Hematopoietic multipotent progenitor cell treated with erythropoietin and hydrocortisone succinate and interleukin-3 and kit ligand, for 15 days (in vitro differentiated cells): ENCODE data around the gene NCK1.
A peak's percentile ranks its signal among the peaks of the same experiment; 100 is the strongest.
"Not testable (repeated sequence)": the region's sequence is repeated elsewhere in the genome, so short reads cannot be mapped to it uniquely, and the experiment has no call there.

Source experiments
- DNase-seq: peaks from one replicate; pipeline ENCODE4 v3.0.0-alpha.2; 2015; ENCODE audit warnings: low spot score

The NCK1 gene

DNA sequence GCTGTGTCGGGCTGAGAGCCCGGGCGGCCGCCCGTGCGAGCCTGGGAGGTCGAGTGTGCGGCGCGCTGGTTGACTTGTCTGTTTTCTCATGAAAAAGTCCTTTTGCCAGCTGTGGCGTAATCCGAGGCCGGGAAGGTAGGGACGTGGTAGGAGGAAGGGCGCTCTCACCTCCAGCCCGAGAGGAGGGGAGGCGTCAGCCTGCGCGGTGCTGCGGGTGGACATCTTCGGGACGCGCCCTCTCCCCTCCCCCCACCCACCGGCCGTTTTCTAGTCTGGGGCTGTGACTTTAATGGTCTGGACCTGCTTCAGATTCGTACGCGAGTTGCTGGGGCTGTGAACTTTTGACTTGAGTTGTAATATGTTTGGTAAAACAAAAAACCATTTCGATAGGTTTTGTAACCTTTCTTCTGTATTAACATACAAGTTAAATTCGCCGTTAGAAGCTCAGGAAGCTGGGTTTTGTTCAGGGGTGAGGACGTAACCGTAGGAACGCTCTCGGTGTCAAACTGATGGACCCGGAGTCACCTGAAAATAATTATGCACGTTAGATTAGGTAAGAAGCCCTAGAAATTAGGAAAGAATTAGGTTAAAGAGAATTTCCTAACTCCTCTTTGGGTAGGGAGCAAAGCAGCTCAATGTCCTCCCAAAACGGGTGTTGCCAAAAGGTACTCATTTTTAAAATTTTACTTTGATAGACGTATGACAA lies 762 bp downstream of the NCK1 start:
- DNase-seq: peak; percentile 46

DNA sequence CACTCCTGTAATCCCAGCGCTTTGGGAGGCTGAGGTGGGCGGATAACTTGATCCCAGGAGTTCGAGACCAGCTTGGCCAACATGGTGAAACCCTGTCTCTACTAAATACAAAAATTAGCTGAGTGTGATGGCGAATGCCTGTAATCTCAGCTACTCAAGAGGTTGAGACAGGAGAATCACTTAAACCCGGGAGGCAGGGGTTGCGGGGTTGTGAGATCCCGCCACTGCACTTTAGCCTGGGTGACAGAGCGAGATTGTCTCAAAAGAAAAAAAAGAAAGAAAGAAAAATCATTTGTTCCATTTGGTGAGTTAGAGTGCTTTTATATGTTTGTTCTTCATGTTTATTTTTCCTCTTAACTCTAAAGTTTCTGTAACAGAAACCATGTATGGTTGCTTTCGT lies 7.3 kb downstream of the NCK1 start:
- DNase-seq: no peak

DNA sequence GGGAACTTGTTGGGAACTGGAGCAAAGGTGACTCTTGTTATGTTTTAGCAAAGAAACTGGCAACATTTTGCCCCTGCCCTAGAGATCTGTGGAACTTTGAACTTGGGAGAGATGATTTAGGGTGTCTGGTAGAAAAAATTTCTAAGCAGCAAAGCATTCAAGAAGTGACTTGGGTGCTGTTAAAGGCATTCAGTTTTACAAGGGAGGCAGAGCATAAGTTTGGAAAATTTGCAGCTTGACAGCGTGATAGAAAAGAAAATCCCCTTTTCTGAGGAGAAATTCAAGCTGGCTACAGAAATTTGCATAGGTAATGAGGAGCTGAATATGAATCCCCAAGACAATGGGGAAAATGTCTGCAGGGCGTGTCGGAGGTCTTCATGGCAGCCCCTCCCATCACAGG lies 10.2 kb downstream of the NCK1 start:
- DNase-seq: not testable (repeated sequence)

DNA sequence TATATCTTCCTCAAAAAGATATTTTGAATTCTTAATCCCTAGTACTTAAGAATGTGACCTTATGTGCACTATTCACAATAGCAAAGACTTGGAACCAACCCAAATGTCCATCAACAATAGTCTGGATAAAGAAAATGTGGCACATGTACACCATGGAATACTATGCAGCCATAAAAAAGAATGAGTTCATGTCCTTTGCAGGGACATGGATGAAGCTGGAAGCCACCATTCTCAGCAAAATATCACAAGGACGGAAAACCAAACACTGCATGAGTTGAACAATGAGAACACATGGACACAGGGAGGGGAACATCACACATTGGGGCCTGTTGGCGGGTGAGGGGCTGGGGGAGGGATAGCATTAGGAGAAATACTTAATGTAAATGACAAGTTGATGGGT lies 17.5 kb downstream of the NCK1 start:
- not testable (repeated sequence) for DNase-seq

DNA sequence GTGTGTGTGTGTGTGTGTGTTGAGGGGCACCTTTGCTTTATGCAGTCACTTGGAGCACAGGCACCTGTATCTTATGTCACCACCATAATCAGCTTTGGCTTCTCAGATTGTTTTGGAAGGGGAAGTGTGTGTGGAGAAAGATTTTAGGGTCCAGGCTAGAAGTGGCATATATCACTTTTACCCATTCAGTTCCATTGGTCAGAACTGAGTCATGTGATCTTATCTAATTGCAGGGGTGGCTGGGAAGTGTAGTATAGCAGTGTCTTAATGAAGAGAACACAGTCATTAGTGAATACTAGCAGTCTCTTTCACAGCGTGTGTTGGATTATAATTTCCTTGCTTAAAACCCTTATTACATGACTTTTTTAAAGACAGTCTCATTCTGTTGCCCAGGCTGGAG lies 20.6 kb downstream of the NCK1 start:
- DNase-seq: no peak

DNA sequence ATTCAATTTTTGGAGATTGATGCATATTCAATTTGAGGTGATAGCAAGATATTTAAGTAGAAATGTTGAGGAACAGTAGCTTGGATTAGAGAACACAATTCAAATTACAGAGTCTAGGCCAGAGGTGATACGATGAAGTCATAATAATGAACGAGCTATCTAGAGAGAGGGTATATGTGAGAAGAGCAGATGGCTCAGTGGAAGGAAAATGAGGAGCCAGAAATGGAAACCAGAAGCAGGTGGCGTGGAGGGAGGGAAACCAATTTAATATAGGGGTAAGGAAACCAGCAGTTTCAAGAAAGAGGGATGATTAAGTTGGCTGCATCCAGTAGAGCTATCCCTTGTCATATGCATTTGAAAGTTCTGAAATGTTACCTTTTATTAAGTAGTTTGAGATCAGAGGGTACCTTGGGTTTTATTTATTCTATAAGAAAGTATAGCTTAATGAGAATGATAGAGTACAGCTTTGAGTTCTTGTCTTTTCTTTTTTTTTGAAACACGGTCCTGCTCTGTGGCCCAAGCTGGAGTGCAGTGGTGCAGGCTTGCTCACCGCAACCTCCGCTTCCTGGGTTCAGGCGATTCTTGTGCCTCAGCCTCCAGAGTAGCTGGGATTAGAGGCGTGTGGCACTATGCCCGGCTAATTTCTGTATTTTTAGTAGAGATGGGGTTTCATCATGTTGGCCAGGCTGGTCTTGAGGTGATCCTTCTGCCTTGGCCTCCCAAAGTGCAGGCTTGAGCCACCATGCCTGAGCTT lies 22.1 kb downstream of the NCK1 start:
- DNase-seq: no peak

DNA sequence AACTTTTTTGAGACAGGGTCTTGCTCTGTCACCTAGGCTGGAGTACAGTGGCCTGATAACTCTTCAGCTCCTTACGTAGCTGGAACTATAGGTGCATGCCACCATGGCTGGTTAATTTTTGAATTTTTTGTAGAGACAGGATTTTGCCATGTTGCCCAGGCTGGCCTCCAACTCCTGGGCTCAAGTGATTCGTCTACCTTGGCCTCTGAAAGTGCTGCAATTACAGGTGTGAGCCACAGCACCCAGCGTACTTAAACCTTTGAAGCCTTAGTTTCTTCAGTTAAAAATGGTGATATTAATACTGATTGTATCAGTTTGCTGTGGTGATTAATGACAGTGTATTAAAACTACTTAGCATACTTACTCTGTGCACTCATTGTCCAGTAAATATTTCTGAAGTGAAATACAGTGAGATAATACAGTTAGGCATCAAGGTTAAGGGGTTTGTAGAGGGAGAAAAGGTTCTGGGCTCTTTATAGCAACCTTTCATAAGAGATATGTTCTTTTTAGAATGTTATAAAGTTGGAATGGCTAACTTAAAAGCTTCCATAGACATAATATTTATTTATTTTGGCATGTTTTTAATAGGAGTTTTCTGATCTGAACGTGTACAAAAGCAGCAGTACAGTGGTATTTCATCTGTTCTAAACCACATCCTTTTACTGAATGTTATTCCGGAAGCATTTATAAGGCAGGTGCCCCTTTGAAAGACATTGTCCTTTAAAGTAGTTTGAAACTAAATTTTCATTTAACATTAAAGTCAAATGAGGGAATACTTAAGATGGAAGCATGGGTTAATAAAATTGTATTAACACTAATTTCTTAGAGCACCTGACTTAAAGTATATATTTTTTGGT lies 23.6 kb downstream of the NCK1 start:
- DNase-seq: no peak

DNA sequence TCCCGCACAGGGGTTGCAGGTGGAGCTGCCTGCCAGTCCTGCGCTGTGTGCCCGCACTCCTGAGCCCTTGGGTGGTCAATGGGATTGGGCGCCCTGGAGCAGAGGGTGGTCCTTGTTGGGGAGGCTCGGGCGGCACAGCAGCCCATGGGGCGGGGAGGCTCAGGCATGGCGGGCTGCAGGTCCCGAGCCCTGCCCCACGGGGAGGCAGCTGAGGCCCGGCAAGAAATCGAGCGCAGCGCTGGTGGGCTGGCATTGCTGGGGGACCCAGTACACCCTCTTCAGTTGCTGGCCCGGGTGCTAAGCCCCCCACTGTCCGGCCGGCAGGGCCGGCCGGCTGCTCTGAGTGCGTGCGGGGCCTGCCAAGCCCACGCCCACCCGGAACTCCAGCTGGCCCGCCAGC lies 27.9 kb downstream of the NCK1 start:
- no peak for DNase-seq

DNA sequence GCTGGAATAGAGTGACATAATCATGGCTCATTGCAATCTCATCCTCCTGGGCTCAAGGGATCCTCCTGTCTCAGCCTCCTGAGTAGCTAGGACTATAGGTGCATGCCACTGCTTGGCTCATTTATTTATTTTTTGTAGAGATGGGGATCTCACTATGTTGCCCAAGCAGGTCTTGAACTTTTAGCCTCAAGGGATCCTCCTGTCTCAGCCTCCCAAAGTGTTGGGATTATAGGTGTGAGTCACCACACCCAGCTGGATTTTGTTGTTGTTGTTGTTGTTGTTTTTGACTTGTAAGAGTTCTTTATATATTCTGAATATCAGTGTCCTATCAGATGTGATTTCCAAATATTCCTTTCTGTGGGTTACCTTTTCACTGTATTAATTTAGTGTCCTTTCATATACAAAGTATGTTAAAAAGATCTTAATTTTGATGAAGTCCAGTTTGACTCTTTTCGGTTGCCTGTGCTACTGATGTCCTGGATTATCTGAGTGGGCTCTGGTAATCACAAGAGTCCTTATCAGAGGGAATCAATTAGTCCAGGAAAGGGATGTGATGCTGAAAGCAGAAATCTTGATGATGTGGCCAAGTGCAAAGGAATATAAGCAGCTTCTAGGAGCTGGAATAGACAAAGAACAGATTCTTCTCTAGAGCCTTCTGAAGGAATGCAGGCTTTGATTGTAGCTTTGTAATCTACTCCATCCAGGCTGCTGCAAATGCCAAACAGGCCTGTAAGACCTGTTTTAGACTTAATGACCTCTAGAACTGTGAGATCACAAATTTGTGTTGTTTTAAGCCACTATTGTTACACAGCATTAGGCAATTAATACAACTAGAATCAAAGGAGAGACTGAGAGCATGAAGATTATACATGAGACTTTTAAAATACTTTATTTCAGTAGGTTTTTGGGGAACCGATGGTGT lies 30.2 kb downstream of the NCK1 start:
- no peak for DNase-seq

DNA sequence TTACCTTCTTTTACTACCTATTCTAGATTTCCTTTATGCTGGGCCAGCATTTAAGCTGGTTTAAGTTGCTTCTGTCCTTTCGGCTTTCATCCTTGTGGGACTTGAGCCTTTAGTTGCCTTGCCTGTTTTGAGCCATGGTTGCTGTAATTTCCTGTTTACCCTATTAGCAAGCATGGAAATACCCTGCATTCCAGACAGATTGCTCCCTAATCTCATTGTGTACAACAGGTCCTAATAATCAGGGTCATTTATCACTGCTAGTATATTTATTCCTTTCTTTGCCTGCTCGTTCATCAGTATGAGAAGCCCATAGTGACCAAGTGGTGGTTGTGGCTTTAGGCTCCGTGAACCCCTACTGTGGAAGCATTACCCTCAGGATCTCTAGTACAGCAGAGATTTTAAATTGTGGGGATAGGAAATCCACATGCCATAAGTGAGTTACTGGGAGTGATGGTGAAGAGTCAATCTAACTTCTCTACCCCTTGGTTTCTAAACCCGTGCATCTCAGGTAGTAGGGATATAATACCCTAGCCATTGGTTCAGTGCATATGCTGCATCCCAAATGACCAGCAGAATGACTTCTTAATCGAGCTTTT lies 31.9 kb downstream of the NCK1 start:
- DNase-seq: no peak

DNA sequence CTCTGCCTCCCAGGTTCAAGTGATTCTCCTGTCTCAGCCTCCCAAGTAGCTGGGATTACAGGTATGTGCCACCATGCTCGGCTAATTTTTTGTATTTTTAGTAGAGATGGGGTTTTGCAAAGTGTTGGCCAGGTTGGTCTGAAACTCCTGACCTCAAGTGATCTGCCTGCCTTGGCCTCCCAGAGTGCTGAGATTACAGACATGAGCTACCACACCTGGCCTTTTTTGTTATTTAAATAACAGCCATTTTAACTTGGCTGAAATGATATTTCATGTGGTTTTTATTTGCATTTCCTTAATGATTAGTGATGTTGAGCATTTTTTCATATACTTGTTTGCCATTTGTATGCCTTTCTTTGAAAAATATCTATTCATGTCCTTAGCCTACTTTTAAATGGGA lies 35.2 kb downstream of the NCK1 start:
- not testable (repeated sequence) for DNase-seq

DNA sequence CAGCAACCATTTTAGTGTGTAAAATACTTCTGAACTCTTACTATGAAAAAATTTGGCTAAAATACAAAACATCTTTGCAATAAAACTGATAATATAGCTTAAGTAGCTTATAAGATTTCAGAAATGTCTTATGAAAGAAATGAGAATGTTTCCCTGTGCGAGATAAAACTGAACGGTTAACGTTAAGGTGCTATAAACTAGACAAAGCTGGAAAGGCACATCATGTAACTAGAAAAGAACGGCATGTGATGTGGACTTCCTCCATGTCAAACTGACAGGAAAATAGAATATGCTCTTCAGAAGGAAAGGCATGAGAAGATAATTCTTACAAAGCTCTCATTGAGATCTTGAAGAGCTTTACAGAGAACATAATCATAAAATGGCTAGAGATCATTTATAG lies 36.5 kb downstream of the NCK1 start:
- DNase-seq: no peak

DNA sequence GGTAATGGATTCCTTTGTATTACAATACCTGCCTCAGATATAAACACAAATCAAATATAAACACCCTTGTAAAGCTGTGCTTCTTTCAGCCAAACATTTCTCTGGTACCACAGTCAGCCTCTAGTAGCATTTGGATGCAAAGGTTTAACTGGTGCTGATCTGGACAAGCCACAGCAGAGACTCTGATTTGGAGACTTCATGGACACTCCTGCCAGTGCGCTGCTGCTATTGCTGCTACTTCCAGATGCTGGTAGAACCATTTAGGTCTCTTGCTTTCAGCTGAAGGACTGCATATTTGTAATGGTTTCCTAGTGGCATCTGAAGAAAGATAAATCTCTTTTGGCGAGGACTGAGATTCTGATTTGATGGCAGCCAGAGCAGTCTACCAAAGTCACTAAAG lies 36.9 kb downstream of the NCK1 start:
- no peak for DNase-seq

DNA sequence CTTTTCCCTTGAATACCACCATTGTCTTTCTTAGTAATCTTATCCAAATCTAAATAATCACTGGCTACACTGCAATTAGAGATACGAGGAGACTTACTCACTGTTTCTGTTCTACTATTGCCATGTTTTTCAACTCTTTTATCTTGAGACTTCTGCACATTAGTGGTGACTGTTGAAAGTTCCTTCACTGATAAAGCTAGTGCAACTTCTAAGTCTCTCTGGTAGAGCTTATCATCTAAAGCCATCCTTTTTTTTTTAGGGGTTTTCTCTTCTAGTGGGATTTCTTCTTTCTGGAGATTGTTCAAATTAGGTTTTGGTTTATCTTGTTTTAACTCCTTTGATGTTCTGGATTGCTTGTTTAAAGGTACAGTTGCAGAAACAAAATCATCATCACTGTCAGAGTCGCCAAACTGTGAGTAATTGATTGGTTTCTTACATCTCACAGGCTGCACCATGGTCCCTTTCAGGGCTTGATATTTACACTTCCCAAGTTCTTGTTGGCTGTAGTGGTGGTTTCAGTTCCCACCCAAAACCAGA lies 37.7 kb downstream of the NCK1 start:
- no peak for DNase-seq

DNA sequence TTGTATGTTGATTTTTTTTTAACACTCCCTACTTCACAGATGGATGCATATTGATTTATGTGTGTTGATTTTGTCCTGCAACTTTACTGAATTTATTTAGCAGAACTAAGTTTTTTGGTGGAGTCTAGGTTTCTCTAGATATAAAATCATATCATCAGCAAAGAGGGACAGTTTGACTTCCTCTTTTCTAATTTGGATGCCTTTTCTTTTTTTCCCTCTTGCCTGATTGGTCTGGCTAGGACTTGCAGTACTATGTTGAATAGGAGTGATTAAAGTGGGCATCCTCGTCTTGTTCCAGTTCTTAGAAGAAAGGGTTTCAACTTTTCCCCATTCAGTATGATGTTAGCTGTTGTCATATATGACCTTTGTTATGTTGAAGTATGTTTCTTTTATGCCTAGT lies 38.7 kb downstream of the NCK1 start:
- not testable (repeated sequence) for DNase-seq

DNA sequence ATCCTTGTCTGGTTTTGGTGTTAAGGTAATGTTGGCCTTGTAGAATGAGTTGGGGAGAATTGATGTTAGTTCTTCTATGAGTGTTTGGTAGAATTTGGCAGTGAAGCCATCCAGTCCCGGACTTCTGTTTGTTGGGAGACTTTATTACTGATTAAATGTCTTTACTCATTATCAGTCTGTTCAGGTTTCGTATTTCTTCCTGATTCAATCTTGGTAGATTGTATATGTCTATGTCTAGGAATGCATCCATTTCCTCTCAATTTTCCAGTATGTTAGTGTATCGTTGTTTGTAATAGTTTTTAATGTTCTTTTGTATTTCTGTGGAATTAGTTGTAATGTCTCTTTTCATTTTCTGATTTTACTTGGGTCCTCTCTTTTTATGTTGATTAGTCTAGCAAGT lies 39.4 kb downstream of the NCK1 start:
- no peak for DNase-seq

DNA sequence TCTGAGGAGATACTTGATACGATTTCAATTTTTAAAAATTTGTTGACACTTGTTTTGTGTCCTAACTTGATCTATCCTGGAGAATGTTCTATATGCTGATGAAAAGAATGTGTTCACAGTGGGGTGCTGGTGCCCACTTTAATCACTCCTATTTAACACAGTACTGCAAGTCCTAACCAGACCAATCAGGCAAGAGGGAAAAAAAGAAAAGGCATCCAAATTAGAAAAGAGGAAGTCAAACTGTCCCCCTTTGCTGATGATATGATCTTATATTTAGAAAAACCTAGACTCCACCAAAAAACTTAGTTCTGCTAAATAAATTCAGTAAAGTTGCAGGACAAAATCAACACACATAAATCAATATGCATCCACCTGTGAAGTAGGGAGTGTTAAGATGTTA lies 40.5 kb downstream of the NCK1 start:
- not testable (repeated sequence) for DNase-seq

DNA sequence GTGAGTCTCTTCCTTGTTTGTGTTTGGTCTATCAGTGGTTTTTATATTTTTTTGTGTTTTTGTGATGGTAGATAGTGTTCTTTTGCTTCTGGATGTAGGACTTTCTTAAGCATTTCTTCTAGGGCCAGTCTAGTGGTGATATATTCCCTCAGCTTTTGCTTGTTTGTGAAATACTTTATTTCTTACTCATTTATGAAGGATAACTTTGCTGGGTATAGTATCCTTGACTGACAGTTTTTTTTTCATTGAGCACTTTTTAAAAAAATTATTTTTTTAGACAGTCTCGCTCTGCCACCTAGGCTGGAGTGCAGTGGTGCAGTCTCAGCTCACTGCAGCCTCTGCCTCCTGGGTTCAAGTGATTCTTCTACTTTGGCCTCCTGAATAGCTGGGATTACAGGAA lies 41.9 kb downstream of the NCK1 start:
- no peak for DNase-seq

DNA sequence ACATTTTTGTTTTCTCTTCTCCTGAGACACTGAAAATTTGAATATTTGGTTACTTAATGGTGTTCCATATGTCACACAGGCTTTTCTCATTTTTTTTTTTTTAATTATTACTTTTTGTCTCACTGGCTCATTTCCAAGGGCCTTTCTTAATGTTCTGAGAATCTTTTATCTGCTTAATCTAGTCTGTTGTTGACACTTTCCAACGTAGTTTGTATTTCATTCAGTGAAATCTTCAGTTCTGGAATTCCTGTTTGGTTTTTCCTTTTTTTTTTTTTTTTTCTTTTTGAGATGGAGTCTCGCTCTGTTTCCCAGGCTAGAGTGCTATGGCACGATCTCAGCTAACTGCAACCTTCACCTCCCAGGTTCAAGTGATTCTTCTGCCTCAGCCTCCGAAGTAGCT lies 42.7 kb downstream of the NCK1 start:
- DNase-seq: no peak

DNA sequence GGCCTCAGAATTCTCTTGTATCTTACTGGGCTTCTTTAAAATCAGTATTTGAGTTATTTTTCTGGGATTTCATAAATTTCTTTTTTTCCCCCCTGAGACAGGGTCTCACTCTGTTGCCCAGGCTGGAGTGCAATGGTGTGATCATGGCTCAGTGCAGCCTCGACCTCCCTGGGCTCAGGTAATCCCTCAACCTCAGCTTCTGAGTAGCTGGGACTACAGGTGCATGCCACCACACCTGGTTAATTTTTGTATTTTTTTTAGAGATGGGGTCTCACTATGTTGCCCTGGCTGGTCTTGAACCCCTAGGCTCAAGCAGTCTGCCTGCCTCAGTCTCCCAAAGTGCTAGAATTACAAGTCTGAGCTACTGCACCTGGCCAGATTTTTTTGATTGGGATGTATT lies 43.5 kb downstream of the NCK1 start:
- no peak for DNase-seq

DNA sequence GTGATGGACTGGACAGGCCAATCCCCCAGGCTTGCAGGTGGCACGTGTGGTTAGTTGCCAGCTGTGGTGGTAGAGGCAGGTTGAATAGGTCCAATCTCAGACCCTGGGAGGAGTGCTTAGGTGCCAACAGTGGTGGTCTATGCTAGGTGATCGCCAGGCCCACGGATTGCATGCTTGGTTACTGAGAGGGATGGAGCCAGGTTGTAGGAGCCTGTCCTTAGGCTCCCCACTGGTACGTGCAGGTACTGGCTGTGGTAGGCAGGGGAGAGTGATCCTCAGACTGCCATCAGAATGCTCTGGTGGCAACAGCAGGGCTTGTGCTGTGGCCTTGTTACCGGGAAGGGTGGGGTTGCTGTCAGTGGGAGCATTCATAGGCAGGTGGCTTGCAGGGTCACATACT lies 44.7 kb downstream of the NCK1 start:
- no peak for DNase-seq
